Calu3 (cell line): ENCODE results near the gene SANBR. TPM values are rescaled to one million over a fixed set of nuclear protein-coding genes. Genes with fewer than 3 reads are reported as not detected.

Experiments
- BruUV-seq: library from RNA; stranded (reverse); fragments of 400-500 nt; replicated peaks from 2 replicates; lab custom pipeline; 2021; lab: Mats Ljungman, UMichigan
- CTCF ChIA-PET: fragments of 300-600 bp; sonication (Branson Sonifier 250); formaldehyde crosslinking; loops from one replicate; lab custom pipeline; 2022; ENCODE audit warnings: antibody characterized with exemption; lab: Charles Lee
- DNase-seq: peaks from one replicate; pipeline ENCODE4 v3.0.0; 2022
- H3K27ac Mint-ChIP-seq: one replicate; pipeline ENCODE4 v1.8.0; 2022; ENCODE audit warnings: mixed read lengths; ENCODE audit not compliant: unreplicated experiment
- H3K27me3 Mint-ChIP-seq: one replicate; pipeline ENCODE4 v1.8.0; 2022; ENCODE audit warnings: mixed read lengths; ENCODE audit not compliant: unreplicated experiment
- H3K36me3 Mint-ChIP-seq: one replicate; pipeline ENCODE4 v1.8.0; 2022; ENCODE audit warnings: mild to moderate bottlenecking, moderate library complexity, mixed read lengths; ENCODE audit not compliant: insufficient read depth, unreplicated experiment
- H3K4me1 Mint-ChIP-seq: one replicate; pipeline ENCODE4 v1.8.0; 2022; ENCODE audit warnings: mild to moderate bottlenecking, low read depth, mixed read lengths; ENCODE audit not compliant: unreplicated experiment
- H3K4me3 Mint-ChIP-seq: one replicate; pipeline ENCODE4 v1.8.0; 2022; ENCODE audit warnings: mild to moderate bottlenecking, low read depth, moderate library complexity, mixed read lengths; ENCODE audit not compliant: unreplicated experiment
- H3K9me3 Mint-ChIP-seq: one replicate; pipeline ENCODE4 v1.8.0; 2022; ENCODE audit warnings: low read depth, mixed read lengths; ENCODE audit not compliant: unreplicated experiment
- CTCF ChIP-seq: fragments of 200-600 bp; IDR thresholded peaks from one replicate; pipeline ENCODE4 v1.8.0; 2022; ENCODE audit warnings: antibody characterized with exemption; ENCODE audit not compliant: unreplicated experiment
- intact Hi-C: fragments of 100-400 bp; cut with micrococcal nuclease; formaldehyde crosslinking; loops from one replicate; pipeline ENCODE4 v1.10.0; 2022; ENCODE audit not compliant: unreplicated experiment
- total RNA-seq: library from RNA; stranded (reverse); gene quantifications from 2 replicates; pipeline ENCODE4 v1.2.3, GENCODE V29; 2022

Gene SANBR
- total RNA-seq, 1 experiment from 2014 or later: 16.3 TPM

GRCh38 chr2:61017003-61017555 is 48.6 kb upstream of the SANBR start:
- Mint-ChIP-seq H3K9me3 (peaks cover 4% of the 10 kb centered on the region), H3K4me3 (peak overlapping the region; percentile 86), H3K27ac (peak overlapping the region; percentile 91), H3K27me3 (no peaks in the 10 kb centered on the region), H3K36me3 (peaks cover 54% of the 10 kb centered on the region), H3K4me1 (peaks cover 25% of the 10 kb centered on the region)
- no TSS peak for BruUV-seq
- DNase-seq: peak; percentile 80
- CTCF ChIA-PET: interaction anchor here (0.7 to 0.8 kb wide), 2 partner anchors 18 to 342 kb away, joined by 3 read pairs; no protein-coding TSS in a partner anchor
- intact Hi-C loops: loop anchor here (5.0 kb wide), 1 partner anchor 135 kb away; the partner anchor contains the start of gene REL
- no peak for TF ChIP-seq CTCF

GRCh38 chr2:61017556-61018317 is 47.9 kb upstream of the SANBR start, which contains the start of the genes PEX13 and PUS10:
TSS of gene PEX13 (plus strand) at chr2:61017720. CDS start at chr2:61017760, 40 bp downstream.
TSS of gene PUS10 (minus strand) at chr2:61018255. CDS start at chr2:61011890, 6,365 bp downstream.
- BruUV-seq: no TSS peak
- peak; percentile 79 for DNase-seq
- CTCF ChIA-PET: interaction anchor here (0.7 to 0.8 kb wide), 2 partner anchors 19 to 343 kb away, joined by 3 read pairs; no protein-coding TSS in a partner anchor
- no peaks in the 10 kb centered on the region for H3K27me3 Mint-ChIP-seq
- intact Hi-C loops: loop anchor here (5.0 kb wide), 1 partner anchor 135 kb away; the partner anchor contains the start of gene REL
- peaks cover 59% of the 10 kb centered on the region for H3K36me3 Mint-ChIP-seq
- H3K4me3 Mint-ChIP-seq: peak within 1 kb of the TSS; percentile 86
- TF ChIP-seq CTCF: no peak
- peaks cover 18% of the 10 kb centered on the region for H3K4me1 Mint-ChIP-seq
- peak within 1 kb of the TSS; percentile 93 for H3K27ac Mint-ChIP-seq
- peaks cover 5% of the 10 kb centered on the region for H3K9me3 Mint-ChIP-seq

- intact Hi-C loops: loop anchor here (5.0 kb wide), 1 partner anchor 136 kb away; the partner anchor contains the start of gene REL
- peaks cover 13% of the 10 kb centered on the region for H3K4me1 Mint-ChIP-seq
- peak overlapping the region; percentile 91 for H3K27ac Mint-ChIP-seq
- H3K27me3 Mint-ChIP-seq: no peaks in the 10 kb centered on the region
- peaks cover 5% of the 10 kb centered on the region for H3K9me3 Mint-ChIP-seq
- peak overlapping the region; percentile 86 for H3K4me3 Mint-ChIP-seq
- CTCF ChIA-PET: no interaction called here
- peaks cover 63% of the 10 kb centered on the region for H3K36me3 Mint-ChIP-seq
- TF ChIP-seq CTCF: no peak
- no peak for DNase-seq
- BruUV-seq: TSS peak; percentile 55
Measured at GRCh38 chr2:61018318-61018755, 47.3 kb upstream of the SANBR start.

GRCh38 chr2:61018798-61019197 is 46.9 kb upstream of the SANBR start:
- peak overlapping the region; percentile 93 for H3K27ac Mint-ChIP-seq
- peaks cover 9% of the 10 kb centered on the region for H3K4me1 Mint-ChIP-seq
- BruUV-seq: no TSS peak
- DNase-seq: no peak
- peak overlapping the region; percentile 86 for H3K4me3 Mint-ChIP-seq
- intact Hi-C loops: loop anchor here (5.0 kb wide), 1 partner anchor 136 kb away; the partner anchor contains the start of gene REL
- peaks cover 5% of the 10 kb centered on the region for H3K9me3 Mint-ChIP-seq
- CTCF ChIA-PET: no interaction called here
- peaks cover 67% of the 10 kb centered on the region for H3K36me3 Mint-ChIP-seq
- no peak for TF ChIP-seq CTCF
- H3K27me3 Mint-ChIP-seq: no peaks in the 10 kb centered on the region
